GM19468 (cell line): ENCODE measurements around the gene DDA1.
A peak's percentile ranks its signal among the peaks of the same experiment; 100 is the strongest.
"Not testable (repeated sequence)": the region's sequence is repeated elsewhere in the genome, so short reads cannot be mapped to it uniquely, and the experiment has no call there.

Experiments used
- ATAC-seq: cut with Tn5 transposase; IDR thresholded peaks from one replicate; pipeline ENCODE4 v1.9.1; 2021; ENCODE audit warnings: mild to moderate bottlenecking, moderate library complexity, moderate number of reproducible peaks; ENCODE audit not compliant: unreplicated experiment; ENCODE audit errors: extremely low read depth

The DDA1 gene

DNA sequence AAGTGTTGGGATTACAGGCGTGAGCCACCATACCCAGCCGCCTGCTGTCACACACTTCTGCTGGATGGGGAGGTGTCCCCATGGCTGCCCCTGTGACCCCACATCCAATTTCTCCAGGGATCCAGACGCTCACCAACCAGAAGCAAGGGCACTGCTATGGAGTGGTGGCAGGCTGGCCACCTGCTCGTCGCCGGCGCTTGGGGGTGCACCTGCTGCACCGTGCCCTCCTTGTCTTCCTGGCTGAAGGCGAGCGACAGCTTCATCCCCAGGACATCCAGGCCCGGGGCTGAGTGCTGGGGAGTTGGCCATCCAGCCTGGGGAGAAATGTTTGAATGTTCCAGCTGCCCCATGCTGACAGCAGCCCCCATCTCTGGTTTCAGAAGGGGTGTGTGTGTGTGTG lies 23.1 kb upstream of the DDA1 start:
- ATAC-seq: no peak

DNA sequence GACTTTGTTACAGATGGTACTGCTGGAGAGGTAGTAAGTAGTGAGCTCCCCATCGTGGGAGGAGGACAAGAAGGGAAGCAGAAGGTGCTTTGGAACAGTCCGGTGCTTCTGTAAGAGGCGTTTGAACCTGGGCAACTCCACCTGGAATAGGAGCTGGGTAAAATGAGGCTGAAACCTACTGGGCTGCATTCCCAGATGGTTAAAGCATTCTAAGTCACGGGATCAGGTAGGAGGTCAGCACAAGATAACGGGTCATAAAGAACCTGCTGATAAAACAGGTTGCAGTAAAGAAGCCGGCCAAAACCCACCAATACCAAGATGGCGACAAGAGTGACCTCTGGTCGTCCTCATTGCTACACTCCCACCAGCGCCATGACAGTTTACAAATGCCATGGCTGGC lies 22.6 kb upstream of the DDA1 start:
- no peak for ATAC-seq

DNA sequence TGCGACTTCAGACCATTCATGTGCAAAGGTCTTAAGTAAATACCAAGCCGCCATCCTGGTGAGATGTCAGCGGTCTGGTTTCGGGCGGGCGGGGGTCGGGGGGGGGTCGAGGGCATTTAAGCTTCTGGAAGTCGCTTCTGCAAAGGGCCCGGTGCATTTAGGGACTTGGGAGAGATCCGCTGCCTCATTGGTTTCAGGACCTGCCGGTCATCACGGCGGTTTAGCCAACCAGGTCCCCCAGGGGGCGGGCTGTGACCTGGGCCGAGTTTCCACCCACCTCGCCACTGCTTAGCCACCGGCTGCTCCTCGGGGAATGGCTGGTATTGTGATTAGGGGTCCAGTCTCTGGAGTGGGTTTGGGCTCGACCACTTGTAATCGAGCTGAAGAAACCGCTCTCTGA lies 19.9 kb upstream of the DDA1 start:
- ATAC-seq: no peak

DNA sequence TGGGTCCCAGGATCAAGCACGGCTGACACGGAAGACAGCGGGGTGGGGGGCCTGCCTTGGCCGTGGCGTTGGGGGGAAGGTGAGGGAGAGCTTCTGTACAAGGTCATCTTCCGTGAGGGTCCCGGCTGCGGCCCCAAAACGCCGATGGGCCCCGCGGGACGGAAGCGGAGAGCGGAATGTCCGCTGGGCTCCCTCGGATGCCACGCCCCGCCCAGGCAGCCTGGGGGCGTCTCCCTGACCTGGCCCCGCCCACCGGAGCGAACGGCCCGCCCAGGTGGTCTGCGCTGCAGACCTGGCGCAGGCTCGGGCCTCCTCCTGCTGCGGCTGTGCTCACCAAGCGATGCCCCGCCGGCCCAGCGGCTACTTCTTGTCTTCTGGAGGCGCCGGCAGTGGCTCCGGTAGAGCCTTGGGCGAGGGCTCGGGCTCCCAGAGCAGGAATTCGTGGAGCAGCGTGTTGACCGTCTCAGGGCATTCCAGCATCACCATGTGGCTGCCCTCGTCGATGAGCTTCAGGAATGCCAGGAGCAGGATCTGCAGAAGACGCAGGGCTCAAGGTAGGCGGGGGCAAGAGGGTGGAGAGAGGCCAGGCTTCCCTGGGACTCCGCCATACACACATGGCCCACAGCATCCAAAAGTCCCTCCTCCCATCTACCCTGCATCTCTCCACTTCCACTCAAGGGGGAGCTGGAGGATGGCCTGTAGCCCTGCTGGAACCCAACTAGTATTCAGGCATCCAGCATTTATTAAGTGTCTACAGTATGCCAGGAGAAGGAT lies 16.9 kb upstream of the DDA1 start:
- ATAC-seq: no peak

DNA sequence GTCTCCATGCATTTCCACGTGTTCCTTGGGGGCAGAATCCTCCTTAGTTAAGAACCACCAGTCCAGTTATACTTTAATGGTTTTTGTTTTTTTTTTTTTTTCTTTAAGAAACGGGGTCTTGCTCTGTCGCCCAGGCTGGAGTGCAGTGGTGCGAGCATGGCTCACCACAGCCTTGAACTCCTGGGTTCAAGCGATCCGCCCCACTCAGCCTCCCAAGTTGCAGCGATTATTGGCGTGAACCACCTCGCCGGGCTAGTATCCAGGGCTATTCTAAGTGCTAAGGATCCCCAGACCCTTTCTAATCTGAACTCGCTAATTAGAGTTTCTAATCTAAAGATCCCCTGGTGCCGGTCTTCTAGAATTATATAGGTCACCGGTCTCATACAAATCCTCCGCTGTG lies 15.8 kb upstream of the DDA1 start:
- no peak for ATAC-seq

DNA sequence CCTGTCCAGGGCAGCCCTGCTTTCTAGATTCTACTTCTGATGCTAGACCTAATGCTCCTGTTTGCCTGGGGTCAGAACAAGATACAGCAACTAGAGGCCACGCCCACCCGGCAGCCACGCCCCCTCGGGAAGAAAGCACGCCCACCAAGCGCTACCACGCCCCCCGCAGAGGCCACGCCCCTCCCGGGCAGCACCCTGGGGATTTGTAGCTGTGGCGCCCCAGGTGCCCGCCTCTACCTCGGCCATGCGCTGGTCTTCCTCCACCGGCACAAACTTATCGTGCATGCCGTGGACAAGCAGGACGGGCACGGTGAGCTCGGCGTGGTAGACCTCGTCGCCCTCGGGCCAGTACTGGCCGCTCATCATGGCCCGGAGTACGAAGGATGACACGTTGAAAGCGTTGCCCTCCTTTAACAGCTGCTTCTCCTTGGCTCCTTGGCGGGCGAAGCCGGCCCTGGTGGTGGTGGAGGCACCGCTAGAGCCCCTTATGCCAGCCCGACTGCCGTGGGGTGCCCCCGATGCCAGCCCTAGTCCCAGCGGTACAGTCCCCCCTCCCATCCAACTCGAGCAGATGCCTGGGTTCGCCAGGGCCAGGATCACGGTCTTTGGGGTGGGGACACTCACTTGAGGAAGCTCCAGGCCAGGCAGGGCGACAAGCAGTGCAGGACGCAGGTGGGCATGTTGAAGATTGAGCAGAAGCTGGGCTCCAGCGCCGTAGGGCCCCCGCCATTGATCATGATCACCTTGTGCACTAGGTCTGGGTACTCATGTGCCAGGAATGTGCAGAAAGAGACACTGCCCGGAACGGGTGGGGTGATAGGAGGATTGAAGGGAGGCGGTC lies 15.1 kb upstream of the DDA1 start:
- ATAC-seq: no peak

DNA sequence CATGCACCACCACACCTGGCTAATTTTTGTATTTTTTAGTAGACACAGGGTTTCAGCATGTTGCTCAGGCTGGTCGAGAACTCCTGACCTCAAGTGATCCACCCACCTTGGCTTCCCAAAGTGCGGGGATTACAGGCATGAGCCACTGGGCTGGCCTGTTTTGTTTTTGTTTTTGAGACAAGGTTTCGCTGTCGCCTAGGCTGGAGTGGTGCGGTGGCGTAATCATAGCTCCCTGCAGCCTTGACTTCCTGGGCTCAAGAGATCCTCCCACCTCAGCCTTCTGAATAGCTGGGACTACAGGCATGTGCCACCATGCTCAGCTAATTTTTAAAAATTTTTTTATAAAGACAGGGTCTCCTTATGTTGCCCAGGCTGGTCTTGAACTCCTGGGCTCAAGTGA lies 13.8 kb upstream of the DDA1 start:
- not testable (repeated sequence) for ATAC-seq

DNA sequence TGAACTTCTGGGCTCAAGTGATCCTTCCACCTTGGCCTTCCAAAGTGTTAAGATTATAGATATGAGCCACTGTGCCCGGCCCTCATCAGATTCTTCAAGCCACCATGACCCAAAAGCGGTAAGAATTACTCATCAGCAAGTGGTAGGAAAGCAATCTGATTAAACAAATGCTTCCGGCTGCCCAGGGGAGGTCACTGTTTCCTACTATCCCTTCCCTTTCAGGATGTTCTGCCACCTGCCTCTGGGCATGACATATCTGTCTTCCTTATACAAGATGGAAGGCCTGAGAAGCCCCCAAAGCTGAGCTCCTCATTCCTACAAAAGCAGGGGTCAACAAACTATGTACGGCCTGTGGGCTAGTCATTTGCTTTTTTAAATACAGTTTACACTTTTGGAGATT lies 13.1 kb upstream of the DDA1 start:
- no peak for ATAC-seq

DNA sequence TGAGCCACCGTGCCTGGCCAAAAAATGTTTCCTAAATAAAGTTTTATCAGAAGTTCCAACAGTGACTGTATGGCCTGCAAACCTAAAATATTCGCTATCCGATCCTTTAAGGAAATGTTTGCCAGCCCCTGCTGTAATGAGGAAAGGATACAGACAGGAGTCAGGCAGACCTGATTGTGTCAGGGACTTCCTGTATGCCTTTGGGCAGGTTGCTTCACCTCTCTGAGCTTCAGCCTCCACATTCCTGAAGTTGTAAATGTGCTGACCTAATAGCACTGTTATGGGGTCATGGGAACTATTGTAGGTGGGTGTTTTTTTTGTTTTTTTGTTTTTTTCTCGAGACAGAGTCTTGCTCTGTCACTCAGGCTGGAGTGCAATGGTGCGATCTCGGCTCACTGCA lies 12.4 kb upstream of the DDA1 start:
- ATAC-seq: no peak

DNA sequence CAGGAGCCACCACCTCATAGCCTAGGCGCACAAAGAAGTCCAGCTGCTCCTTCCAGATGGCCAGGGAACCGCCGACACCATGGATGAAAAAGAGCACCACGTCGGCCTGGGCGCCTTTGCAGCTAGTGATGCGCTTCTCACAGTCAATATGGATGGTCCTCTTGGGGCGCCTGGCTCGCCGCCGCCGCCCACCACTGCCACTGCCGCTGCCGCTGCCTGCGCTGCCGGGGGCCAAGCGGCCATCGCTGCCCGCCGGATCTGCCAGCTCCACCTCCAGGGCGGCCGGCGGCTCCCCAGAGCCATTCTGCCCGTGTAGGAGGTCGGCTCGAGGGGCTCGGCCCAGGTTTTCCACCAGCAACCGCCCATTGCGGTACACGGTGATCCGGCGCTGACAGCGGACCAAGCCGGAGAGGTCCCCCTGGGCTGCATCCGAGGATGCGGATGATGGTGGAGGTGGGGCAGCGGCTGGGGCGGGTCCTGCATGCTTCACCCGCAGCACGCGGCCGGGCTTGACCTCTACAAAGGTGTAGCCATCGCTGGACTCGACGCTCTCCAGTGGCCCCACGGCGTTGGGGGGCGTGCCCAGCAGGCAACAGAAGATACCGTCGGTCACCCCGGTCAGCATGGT lies 8.3 kb upstream of the DDA1 start:
- no peak for ATAC-seq

DNA sequence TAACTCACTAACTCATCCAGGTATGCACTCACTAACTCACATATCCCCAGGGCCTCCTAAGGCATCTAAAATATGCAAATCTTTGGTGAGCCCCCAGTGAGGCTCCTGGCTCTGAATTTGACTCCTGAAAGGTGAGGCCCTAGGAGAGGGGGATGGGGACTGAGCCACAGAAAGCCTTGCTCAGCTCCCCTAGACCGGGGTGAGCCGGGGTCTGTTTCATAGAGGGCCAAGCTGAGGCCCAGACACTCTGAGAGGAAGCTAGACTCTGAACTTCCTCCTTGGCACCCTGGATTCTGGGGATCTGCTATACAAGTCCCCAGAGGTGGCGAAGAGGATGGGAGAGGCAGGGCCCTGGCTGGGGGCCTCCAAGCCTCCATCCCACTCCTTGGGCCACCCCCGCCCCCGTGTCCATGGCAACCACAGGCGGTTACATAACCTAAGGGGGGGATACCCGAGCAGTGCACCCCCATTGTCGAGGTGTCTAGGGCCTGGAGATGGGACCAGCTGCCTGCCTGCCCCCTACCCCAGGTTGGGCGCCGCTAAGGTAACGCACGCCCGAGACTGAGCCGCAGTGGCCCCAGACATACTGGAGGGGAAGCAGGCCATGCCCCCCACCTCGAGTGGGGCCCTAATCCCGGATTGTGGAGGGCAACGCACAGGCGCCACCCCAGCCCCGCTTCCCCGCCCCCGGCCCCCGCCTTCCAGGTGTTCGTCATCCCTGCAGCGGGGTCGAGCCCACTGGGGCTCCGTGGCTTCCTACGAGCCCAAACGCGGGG lies 6.8 kb upstream of the DDA1 start:
- ATAC-seq: no peak

DNA sequence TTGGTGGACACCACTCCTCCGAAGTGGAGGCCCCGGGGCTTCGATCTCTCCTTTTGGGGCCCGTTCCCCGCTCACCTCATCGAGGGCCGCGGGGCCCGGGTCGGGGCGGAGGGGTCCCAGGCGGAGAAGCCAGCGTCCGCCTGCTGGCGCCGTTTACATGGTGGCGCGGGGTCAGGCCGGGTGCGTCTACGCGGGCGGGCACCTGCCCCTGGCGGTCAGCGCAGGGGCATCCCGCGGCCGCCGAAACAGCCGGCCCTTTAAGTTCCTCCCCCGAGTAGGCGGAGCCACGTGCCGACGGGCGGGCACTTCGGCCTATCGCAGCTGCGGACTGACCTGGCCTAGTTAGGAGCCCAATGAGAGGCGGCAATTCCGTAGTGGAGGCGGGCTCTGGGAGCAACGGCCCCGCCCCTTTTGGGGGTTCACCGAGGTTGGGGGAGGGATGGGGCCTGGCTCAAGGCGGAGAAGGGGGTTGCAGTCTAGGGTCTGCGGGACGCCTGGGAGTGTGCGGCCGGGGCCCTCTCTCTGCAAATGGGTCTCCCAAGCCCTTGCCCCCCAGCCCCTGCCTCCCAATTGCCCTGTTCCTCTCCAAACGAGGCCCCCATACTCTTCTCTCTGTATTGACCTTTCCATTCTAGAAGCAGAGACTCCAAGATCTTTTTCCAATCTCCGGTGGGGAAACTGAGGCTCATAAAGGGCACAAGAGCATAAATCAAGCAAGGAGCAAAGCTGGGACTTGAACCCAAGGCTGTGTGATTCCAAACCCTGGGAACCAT lies 6.0 kb upstream of the DDA1 start, which contains the start of gene ABHD8:
TSS of gene ABHD8 (minus strand) at position 259 of the 773 bp plus-strand sequence. CDS start 1,809 bp downstream, outside the sequence.
- peak; percentile 23 for ATAC-seq

DNA sequence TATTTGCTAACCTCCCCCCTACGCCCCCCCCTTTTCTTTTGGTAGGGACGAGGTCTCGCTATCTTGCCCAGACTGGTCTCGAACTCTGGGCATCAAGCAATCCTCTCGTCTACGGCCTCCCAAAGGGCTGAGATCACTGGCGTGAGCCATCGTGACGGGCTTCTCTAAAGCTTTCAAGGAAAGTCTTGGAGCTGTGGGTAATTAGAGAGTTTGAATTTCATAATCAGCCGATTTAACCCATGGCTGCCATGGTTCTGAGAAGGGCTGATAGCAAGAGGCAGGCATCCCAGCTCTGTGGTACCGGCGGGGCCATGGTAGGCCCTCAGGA lies 5.5 kb upstream of the DDA1 start:
- ATAC-seq: no peak

DNA sequence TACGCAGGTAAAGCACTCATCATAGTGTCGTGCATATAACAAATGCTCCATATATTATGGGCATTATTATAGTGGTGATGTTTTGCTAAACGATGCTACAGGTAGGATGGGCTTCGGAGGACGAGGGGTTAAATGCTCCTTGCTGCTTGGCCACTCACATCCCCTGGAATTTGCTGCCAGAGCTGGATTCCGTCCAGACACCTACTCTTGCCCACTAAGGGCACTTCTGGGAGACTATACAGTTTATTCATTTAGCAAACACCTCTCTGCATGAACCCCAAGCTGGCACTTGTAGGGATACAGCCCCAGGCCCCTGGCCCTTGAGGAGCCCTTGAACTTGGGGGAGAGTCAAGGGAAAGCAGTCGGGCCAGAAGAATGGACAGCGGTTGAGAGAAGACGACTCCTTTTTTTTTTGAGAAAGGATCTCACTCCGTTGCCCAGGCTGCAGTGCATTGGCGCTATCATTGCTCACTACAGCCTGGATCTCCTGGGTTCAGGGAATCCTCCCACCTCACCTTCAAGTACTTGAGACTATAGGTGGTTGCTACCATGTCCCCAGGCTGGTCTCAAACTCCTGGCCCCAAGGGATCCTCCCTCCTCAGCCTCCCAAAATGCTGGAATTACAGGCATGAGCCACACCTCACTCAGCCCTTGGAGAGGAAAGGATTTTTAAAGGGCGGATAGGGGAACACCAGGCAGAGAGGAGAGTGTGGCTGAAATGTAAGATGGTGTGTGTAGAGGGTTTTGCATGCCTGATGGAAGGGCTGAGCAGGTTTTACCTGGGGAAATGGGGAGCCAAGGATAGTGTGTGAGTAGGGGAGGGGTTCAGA lies 4.8 kb upstream of the DDA1 start:
- ATAC-seq: no peak

DNA sequence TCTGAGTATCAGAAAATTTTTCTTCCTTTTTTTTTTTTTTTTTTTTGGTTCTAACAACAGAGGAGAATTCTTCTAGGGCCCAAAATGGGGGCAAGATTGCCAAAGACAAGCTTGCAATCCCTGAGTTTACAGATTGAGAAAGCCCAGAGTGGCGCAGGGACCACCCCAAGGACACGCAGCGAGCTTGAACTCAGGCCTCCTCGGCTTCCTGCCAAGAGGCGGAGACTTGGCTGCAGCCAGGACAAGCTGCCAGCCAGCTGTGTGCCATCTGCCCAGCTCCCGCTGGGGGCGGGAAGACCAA lies 4.2 kb upstream of the DDA1 start:
- ATAC-seq: no peak

DNA sequence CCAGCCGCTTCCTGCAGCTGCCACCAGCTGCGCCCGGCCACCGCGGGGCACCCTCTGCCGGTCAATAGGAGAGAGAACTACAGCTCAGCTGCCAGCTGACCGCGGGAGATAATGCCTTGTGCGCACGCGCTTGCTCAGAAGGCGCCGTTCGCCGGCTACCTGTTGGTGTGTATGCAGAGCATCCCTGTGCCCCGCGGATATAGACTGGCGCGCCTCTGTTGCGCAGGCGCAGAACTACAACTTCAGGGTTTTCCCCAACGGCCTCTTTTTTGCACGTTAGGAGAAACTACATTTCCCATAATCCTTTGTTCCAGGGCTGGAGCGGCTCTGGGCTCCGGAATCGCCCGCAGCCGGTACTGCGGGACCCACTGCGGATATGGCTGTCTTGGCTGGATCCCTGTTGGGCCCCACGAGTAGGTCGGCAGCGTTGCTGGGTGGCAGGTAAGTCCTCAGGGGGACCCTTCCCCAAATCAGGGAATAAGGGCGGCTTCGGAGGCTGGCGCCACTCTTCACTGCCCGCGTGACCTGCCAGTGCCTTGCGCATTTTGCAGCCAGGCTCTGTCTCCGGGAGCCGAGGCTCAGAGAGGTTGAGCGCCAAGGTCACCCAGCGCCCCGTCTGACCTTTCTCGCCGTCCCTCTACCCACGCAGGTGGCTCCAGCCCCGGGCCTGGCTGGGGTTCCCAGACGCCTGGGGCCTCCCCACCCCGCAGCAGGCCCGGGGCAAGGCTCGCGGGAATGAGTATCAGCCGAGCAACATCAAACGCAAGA lies 3.7 kb upstream of the DDA1 start, which contains the start of gene MRPL34:
TSS of gene MRPL34 (plus strand) at position 356 of the 768 bp plus-strand sequence. CDS start at position 377, 21 bp downstream.
- ATAC-seq: peak; percentile 43

DNA sequence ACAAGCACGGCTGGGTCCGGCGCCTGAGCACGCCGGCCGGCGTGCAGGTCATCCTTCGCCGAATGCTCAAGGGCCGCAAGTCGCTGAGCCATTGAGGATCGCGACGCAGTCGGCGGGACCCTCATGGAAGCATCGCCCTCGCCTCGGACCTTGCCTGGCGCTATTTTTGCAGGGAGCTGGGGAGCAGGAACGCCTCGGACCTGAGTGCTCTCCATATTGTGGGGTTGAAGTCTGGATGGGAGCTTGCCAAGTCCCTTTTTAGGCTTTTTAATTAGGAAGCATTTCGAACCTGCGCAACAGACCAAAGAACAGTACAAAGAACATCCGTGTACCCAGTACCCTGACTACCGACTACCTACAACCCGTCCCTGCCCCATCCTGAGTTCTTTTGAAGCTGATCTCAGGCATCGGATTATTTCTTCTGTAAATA lies 3.1 kb upstream of the DDA1 start:
- no peak for ATAC-seq

DNA sequence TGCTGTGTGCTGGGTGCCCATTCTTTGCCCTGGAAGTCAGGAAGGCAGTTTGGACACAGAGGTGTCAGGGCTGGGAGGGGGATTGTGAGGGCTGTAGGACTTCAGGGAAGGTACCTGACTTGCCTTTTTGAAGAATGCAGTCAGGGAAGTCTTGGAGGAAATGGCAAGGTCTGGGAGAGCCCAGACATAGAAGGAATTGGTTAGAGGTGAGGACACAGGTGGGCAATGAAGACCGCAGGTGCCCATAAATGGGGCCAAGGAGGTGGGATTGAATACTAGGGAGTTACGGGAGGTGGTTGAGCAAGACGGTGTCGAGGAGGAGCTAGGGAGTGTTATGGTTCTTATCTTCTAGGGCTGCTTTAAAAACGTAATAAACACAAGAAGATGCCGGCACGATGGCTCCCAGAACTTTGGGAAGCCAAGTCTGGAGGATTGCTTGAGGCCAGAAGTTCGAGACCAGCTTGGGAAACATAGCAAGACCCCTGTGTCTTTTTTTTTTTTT lies 1.4 kb upstream of the DDA1 start:
- ATAC-seq: no peak
